ENCODE measurements around the gene PKD2L1. TPM values are rescaled to one million over a fixed set of nuclear protein-coding genes. Genes with fewer than 3 reads are reported as not detected.

The PKD2L1 gene
- total RNA-seq, 1 donor, result not detected

GRCh38 chr10:100341953-100342626, 12.1 kb upstream of the PKD2L1 start:
- Histone ChIP-seq H3K79me2 (ENCODE audit: insufficient read depth, low read length) (peaks cover 1% of the 10 kb centered on the region), H3K9me3 (ENCODE audit: low read depth, low read length) (no peaks in the 10 kb centered on the region), H3K27me3 (ENCODE audit: insufficient read depth, low read length) (peaks cover 14% of the 10 kb centered on the region), H3K4me1 (ENCODE audit: insufficient read depth, low read length) (peaks cover 11% of the 10 kb centered on the region), H3K36me3 (ENCODE audit: insufficient read depth, low read length) (no peaks in the 10 kb centered on the region), H3K4me2 (ENCODE audit: insufficient read depth, low read length) (no peak overlapping the region), H3K4me3 (ENCODE audit: insufficient read depth, low read length) (no peak overlapping the region), H4K20me1 (ENCODE audit: insufficient read depth, low read length) (no peaks in the 10 kb centered on the region), H3K27ac (ENCODE audit: low read depth, low read length) (no peak overlapping the region), H2AFZ (ENCODE audit: low read length) (no peak overlapping the region)
- TF ChIP-seq CTCF (IDR thresholded peaks at IDR 0.05; ENCODE audit: extremely low read depth, low read depth, low read length), result peak; percentile 78
- DNase-seq (ENCODE audit: insufficient read length, low spot score, missing footprints), result peak; percentile 92

- TF ChIP-seq CTCF (IDR thresholded peaks at IDR 0.05; ENCODE audit: extremely low read depth, low read depth, low read length), result no peak
- H3K4me3 ChIP-seq (ENCODE audit: insufficient read depth, low read length), result no peak overlapping the region
- H4K20me1 ChIP-seq (ENCODE audit: insufficient read depth, low read length), result no peaks in the 10 kb centered on the region
- no peaks in the 10 kb centered on the region for H3K9me3 ChIP-seq (ENCODE audit: low read depth, low read length)
- no peak overlapping the region for H3K27ac ChIP-seq (ENCODE audit: low read depth, low read length)
- peaks cover 9% of the 10 kb centered on the region for H3K4me1 ChIP-seq (ENCODE audit: insufficient read depth, low read length)
- DNase-seq (ENCODE audit: insufficient read length, low spot score, missing footprints), result peak; percentile 52
- H3K4me2 ChIP-seq (ENCODE audit: insufficient read depth, low read length), result no peak overlapping the region
- no peaks in the 10 kb centered on the region for H3K36me3 ChIP-seq (ENCODE audit: insufficient read depth, low read length)
- peaks cover 14% of the 10 kb centered on the region for H3K27me3 ChIP-seq (ENCODE audit: insufficient read depth, low read length)
- peak overlapping the region; percentile 10 for H2AFZ ChIP-seq (ENCODE audit: low read length)
- H3K79me2 ChIP-seq (ENCODE audit: insufficient read depth, low read length), result no peaks in the 10 kb centered on the region
Observed at GRCh38 chr10:100340948-100341847, 11.2 kb upstream of the PKD2L1 start.

- H3K27me3 ChIP-seq (ENCODE audit: insufficient read depth, low read length), result peaks cover 24% of the 10 kb centered on the region
- no peak for TF ChIP-seq CTCF (IDR thresholded peaks at IDR 0.05; ENCODE audit: extremely low read depth, low read depth, low read length)
- H4K20me1 ChIP-seq (ENCODE audit: insufficient read depth, low read length), result no peaks in the 10 kb centered on the region
- no peak overlapping the region for H3K4me3 ChIP-seq (ENCODE audit: insufficient read depth, low read length)
- H3K36me3 ChIP-seq (ENCODE audit: insufficient read depth, low read length), result no peaks in the 10 kb centered on the region
- H3K4me1 ChIP-seq (ENCODE audit: insufficient read depth, low read length), result no peaks in the 10 kb centered on the region
- H3K9me3 ChIP-seq (ENCODE audit: low read depth, low read length), result no peaks in the 10 kb centered on the region
- no peak overlapping the region for H3K4me2 ChIP-seq (ENCODE audit: insufficient read depth, low read length)
- no peak for DNase-seq (ENCODE audit: insufficient read length, low spot score, missing footprints)
- H2AFZ ChIP-seq (ENCODE audit: low read length), result no peak overlapping the region
- no peak overlapping the region for H3K27ac ChIP-seq (ENCODE audit: low read depth, low read length)
- H3K79me2 ChIP-seq (ENCODE audit: insufficient read depth, low read length), result no peaks in the 10 kb centered on the region
Observed at GRCh38 chr10:100339236-100339635, 9.2 kb upstream of the PKD2L1 start.

Data from osteoblast (primary cell).